ENCODE measurements around the gene CDH11. TPM values are rescaled to one million over a fixed set of nuclear protein-coding genes. Genes with fewer than 3 reads are reported as not detected.

CDH11 gene
- total and polyA plus RNA-seq, 7 experiments from 2014 or later: not detected

GRCh38 chr16:64898159-64898558 lies 223.7 kb downstream of the CDH11 start:
- ChIA-PET POLR2A (no interaction called here), CTCF (no interaction called here)
- Histone ChIP-seq H3K4me3 (ENCODE audit: low read length) (no peak overlapping the region), H3K27me3 (ENCODE audit: control insufficient read depth in 2 of 2, insufficient read depth in 2 of 2, low read length in 2 of 2) (no peaks in the 10 kb centered on the region), H3K27ac (ENCODE audit: low read depth, low read length) (no peak overlapping the region), H3K9me3 (ENCODE audit: control insufficient read depth in 2 of 3, low read length in 3 of 3) (no peaks in the 10 kb centered on the region), H3K4me1 (ENCODE audit: control insufficient read depth in 2 of 2, insufficient read depth in 2 of 2, low read length in 2 of 2) (no peaks in the 10 kb centered on the region), H3K36me3 (ENCODE audit: control insufficient read depth in 2 of 3, insufficient read depth in 3 of 3, low read length in 3 of 3) (no peaks in the 10 kb centered on the region)
- intact Hi-C loops (cut with micrococcal nuclease): no loop called here
- no peak for ATAC-seq
- DNase-seq: no peak
- Mint-ChIP-seq H3K4me1 (peaks cover 0 to 1% (median 0%) of the 10 kb centered on the region in 7 donors), H3K9me3 (peaks cover 2 to 32% (median 13%) of the 10 kb centered on the region in 11 donors), H3K36me3 (peaks cover 0 to 5% (median 0%) of the 10 kb centered on the region in 5 donors), H3K4me3 (no peak overlapping the region), H3K27me3 (peaks cover 0 to 5% (median 0%) of the 10 kb centered on the region in 5 donors), H3K27ac (no peak overlapping the region)
